GM21825 (cell line): ENCODE data around the gene C17orf78.
"Not testable (repeated sequence)": the region's sequence is repeated elsewhere in the genome, so short reads cannot be mapped to it uniquely, and the experiment has no call there.

Experiments
- ATAC-seq: cut with Tn5 transposase; IDR thresholded peaks from one replicate; pipeline ENCODE4 v1.9.1; 2021; ENCODE audit warnings: mild to moderate bottlenecking, moderate library complexity; ENCODE audit not compliant: unreplicated experiment

Gene C17orf78

DNA sequence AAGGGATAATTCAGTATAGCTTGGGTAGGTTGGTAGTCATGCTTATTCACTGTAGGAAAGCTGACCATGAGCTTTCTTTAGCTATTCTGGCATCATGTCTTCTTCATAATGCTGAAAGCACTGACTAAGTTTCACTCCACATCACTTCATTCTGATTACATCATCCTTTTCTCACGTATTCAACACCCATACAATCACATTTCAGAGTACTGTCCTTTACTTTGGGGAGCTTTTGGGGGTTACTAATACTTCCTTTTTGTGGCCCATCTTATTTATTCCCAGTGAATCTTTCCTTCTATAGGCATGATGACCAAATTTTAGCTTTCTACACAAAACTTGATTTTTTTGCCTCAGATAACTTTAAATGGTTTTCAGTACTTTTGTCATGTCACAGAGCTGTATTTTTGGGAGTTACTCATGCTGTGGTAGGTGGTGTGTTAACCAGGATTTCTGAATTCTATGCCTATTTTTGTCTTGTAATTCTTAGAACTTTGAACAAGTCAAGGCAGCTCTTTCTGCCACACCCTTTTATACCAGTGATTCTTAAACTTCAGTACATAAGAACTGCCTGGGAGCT is 54.4 kb downstream of the C17orf78 start:
- ATAC-seq: no peak

DNA sequence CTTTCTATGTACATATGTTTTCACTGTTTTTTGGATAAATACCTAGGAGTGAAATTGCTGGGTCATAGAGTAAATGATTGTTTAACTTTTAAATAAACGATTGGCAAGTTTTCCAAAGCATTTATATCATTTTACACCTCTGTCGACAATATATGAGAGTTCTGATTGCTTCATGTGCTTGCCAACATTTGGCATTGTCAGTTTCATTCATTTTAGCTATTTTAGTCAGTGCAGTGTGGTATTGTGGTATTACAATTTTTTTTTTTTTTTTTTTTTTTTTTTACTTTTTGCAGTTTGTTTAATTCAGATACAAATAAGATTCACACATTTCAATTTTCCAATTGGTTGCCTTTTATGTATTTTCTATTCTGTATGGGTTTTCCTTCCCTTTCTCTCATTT is 56.9 kb downstream of the C17orf78 start:
- no peak for ATAC-seq

DNA sequence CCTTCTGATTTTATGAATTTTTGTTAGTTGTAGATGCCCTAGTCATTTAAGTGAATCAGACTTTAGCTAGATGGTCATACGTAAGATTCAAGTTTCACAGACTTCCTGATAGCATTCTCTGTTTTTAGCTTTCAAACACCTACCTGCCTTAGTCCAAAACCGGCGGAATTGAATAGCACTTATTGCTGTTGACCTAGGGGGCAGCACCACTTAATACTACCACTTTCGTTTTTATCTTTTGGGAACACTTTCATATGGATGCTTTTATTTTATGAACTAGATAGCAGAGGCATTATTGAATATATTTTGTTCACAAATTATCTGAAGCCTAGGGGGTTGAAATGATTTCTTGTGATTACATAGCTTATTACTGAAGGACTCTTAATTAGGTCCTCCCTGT is 62.4 kb downstream of the C17orf78 start:
- ATAC-seq: no peak

DNA sequence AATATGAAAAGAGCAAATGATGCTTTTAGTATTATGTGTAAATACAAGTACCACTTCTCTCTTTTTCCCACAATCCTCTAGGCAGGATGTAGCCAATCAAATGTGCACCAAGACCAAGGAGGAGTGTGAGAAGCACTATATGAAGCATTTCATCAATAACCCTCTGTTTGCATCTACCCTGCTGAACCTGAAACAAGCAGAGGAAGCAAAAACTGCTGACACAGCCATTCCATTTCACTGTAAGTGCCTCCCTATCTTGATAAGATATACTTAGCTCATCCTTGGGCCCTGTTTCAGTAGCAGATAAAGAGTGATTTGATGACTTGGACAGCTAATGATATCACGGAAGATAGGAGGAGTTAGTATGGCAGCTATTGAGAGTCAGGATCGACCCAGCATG is 64.6 kb downstream of the C17orf78 start:
- no peak for ATAC-seq

DNA sequence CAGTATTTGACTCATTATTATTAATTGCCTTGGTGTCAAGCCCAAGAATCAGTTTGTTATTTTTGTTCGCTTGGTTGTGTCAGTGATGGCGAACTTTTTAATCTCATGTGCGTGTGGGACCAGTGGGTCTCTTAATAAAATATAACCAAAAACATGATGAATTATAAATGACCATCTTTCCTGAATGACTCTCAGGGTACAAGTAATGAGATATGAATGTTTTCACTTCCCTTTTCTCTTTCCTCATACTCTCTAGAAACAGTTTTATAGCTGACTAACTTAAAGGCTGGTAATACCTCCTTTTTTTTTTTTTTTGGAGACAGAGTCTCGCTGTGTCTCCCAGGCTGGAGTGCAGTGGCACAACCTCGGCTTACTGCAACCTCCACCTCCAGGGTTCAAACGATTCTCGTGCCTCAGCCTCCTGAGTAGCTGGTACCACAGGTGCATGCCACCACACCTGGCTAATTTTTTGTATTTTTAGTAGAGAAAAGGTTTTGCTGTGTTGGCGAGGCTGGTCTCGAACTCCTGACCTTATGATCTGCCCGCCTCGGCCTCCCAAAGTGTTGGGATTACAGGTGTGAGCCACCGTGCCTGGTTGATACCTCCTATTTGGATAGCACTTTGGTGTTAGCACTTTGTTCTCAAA is 65.7 kb downstream of the C17orf78 start:
- not testable (repeated sequence) for ATAC-seq
